ENCODE results near the gene CCSER2.
"Not testable (repeated sequence)": the region's sequence is repeated elsewhere in the genome, so short reads cannot be mapped to it uniquely, and the experiment has no call there.

The CCSER2 gene, protein sequence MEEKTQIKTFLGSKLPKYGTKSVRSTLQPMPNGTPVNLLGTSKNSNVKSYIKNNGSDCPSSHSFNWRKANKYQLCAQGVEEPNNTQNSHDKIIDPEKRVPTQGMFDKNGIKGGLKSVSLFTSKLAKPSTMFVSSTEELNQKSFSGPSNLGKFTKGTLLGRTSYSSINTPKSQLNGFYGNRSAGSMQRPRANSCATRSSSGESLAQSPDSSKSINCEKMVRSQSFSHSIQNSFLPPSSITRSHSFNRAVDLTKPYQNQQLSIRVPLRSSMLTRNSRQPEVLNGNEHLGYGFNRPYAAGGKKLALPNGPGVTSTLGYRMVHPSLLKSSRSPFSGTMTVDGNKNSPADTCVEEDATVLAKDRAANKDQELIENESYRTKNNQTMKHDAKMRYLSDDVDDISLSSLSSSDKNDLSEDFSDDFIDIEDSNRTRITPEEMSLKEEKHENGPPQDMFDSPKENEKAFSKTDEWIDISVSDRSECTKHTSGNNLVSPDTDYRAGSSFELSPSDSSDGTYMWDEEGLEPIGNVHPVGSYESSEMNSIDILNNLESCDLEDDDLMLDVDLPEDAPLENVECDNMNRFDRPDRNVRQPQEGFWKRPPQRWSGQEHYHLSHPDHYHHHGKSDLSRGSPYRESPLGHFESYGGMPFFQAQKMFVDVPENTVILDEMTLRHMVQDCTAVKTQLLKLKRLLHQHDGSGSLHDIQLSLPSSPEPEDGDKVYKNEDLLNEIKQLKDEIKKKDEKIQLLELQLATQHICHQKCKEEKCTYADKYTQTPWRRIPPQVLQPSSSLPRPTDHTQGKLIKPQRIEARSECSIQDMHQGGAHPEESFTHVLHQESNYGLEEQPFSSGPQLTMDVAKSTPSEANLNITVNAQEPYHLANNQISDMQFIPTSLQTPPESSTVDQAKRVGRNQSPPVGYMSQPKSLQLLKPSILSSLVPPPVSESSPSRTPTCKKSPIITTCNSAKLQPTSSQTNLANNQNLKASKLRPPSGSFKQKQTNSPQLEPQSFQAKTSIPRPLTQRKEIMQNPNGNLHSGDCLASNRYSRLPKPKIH

DNA sequence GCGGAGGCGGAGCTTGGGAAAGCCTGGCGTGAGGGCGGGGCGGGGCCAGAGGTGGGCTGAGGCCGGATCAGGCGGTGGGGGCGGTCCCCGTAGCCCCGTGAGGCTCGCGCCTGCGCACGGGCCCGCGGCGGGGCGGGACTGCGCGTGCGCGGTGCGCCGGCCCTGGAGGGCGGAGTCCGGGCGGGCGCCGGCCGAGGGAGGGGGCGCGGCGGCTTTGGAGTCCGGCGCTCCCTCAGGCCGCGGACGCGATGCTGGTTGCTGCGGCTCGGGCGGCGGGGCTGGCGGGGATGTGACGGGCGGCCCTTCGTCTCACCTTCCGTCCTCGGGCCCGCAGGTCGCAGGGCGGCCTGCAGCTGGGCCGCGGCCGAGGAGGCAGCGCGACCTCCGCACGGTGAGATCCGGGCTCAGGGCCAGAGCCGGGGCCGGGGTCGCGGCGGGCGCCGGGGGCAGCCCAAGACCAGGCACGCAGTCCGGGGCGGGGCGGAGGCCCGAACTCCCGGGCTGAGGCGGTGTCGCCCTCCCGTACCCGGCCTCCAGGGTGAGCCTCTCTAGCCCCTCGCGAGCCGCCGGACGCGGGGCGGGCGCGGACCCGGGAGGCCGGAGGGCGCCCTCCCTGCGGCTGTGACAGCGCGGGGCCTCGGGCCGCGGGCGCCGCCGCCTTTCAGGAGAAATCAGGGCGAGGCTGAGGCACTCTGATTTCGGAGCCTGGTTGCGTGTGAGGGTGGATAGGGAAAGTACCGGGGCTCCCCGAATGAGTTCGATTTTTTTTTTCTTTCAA lies at the start of gene CCSER2:
Gene CCSER2, plus strand, starts transcription at position 172 of the 778 bp plus-strand sequence. CDS start 42,464 bp downstream, outside the sequence.
- peak; percentile 95 for DNase-seq

- DNase-seq: not testable (repeated sequence)
These were observed 48.4 kb upstream of the CCSER2 start for GRCh38 chr10:84279876-84280475.

DNA sequence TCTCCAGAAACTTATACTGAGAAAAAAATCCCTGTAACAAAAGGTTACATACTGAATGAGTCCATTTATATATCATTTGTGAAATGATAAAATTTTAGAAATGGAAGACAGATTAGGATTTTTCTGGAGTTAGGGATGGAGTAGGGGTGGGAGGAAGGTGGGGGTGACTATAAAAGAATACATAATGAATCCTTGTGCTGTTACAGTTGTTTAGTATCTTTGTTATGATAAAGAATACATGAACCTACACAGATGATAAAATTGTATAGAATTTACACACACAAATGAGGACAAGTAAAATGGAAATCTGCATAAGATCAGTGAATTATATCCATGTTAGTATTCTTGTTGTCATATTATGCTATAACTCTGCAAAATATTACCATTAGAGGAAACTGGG lies 41.7 kb upstream of the CCSER2 start:
- no peak for DNase-seq

- no peak for DNase-seq
These were observed 40.2 kb upstream of the CCSER2 start for GRCh38 chr10:84288151-84288550.

- peak; percentile 63 for DNase-seq
These were observed 38.7 kb upstream of the CCSER2 start for GRCh38 chr10:84289521-84290200.

DNA sequence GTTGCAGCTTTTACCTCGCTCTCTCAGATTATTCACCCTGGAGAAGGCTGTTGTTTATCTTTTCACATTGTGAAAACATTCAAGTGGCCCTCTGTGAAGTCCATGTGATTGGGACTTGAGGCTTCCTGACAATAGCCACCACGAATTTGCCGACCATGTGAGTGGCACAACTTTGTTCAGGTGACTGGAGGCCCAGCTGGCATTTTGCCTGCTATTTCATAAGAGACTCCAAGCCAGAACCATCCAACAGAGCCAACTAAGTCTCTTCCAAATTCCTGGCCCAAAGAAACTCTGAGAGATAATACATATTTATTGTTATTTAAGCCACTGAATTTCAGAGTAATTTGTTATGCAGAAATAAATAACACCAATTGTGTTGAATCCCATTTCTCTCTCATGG lies 38.2 kb upstream of the CCSER2 start:
- no peak for DNase-seq

- no peak for DNase-seq
These were observed 37.0 kb upstream of the CCSER2 start for GRCh38 chr10:84291384-84291783.

- no peak for DNase-seq
These were observed 35.9 kb upstream of the CCSER2 start for GRCh38 chr10:84292502-84292901.

- no peak for DNase-seq
These were observed 35.2 kb upstream of the CCSER2 start for GRCh38 chr10:84293171-84293570.

DNA sequence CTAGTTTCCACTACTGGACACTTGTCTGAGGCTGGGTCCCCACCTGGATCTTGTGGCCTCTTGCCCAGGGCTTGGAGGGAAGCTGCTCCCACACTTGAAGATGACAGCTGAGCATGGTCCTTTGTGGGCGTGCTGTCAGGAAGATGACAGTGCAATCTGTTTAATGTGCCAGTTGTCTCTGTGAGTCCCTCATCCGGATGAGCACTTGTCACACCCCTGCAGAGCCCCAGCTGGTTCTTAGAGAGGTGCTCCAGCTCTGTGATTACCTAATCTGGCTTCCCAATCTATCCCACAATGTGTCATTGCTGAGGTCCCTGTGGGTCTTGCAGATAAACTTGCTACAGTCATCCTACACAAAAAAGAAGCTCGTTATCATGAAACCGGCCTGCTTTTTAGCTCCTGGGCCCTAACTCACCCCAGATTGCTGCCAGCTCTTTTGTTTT lies 34.8 kb upstream of the CCSER2 start:
- DNase-seq: peak; percentile 60

- DNase-seq: no peak
These were observed 33.5 kb upstream of the CCSER2 start for GRCh38 chr10:84294766-84295447.

GRCh38 chr10:84296091-84296981 lies 32.1 kb upstream of the CCSER2 start:
- DNase-seq: no peak

GRCh38 chr10:84298057-84298456 lies 30.3 kb upstream of the CCSER2 start:
- no peak for DNase-seq

DNA sequence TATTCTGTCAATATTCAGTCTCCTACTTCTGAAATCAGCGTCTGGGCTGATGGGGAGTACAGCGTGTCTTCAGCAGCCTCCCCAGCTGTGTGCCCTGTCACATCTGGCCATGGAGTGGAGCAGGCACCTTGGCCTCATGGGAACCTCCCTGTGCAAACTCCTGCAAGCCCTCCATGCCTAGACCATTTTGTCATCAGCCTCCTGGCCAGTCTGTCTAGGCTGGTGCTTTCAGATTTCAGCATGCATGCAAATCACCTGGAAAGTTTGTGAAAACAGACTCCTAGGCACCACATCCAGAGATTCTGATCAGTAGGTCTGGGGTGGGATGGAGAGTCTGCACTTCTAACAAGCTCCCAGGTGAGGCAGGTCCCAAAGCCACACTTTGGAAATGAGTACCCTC lies 26.2 kb upstream of the CCSER2 start:
- peak; percentile 39 for DNase-seq

- DNase-seq: no peak
These were observed 21.5 kb upstream of the CCSER2 start for GRCh38 chr10:84306751-84307384.

GRCh38 chr10:84308021-84308420 lies 20.4 kb upstream of the CCSER2 start:
- no peak for DNase-seq

- DNase-seq: peak; percentile 67
These were observed 19.7 kb upstream of the CCSER2 start for GRCh38 chr10:84308481-84309304.

DNA sequence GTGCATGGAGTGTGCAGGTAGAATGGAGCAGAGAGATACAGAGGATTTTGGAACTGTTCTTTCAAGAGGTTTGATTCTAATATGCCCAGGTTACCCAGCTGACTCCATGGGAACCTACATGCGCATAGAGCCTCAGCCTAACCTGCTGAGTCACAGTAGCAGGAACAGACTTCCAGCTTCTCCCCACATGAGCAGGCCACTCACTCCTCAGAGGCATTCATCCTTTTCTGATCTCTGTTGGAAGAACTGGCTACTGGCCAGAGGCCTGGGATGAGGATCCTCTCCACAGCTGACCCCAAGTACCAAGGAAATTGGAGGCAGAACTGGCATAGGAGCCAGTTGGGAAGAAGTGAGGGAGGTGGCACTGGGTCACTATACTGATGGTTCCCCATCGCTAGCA lies 17.9 kb upstream of the CCSER2 start:
- DNase-seq: no peak
